ENCODE data around the gene PRKCE.

The PRKCE gene

GRCh38 chr2:46207591-46207990, 556.1 kb downstream of the PRKCE start:
- Histone ChIP-seq H2AFZ (ENCODE audit: low read depth, low read length) (no peak overlapping the region), H4K91ac (ENCODE audit: low read length) (no peak overlapping the region), H3K9ac (ENCODE audit: low read length) (no peak overlapping the region), H3K4ac (ENCODE audit: low read depth in 1 of 2, low read length in 2 of 2) (no peak overlapping the region), H3K4me3 (ENCODE audit: insufficient read depth in 1 of 2, low read depth in 1 of 2, low read length in 2 of 2) (no peak overlapping the region), H3K18ac (ENCODE audit: low read depth in 1 of 2, low read length in 2 of 2) (no peak overlapping the region), H3K27ac (ENCODE audit: low read length, poor library complexity, severe bottlenecking) (no peak overlapping the region), H3K27me3 (ENCODE audit: control insufficient read depth in 1 of 2, insufficient read depth in 1 of 2, low read length in 2 of 2) (no peaks in the 10 kb centered on the region), H2AK5ac (ENCODE audit: low read length, severe bottlenecking) (no peak overlapping the region), H2BK15ac (ENCODE audit: low read depth, poor library complexity, severe bottlenecking) (no peak overlapping the region), H4K8ac (ENCODE audit: low read length) (no peak overlapping the region), H3K4me1 (ENCODE audit: control insufficient read depth, insufficient read depth, low read depth, low read length) (no peaks in the 10 kb centered on the region), H2BK5ac (ENCODE audit: low read depth, low read length, poor library complexity, severe bottlenecking) (no peak overlapping the region), H3K23ac (ENCODE audit: low read length in 2 of 2) (no peak overlapping the region), H3K9me3 (ENCODE audit: control insufficient read depth, low read length) (peaks cover 10% of the 10 kb centered on the region), H3K4me2 (ENCODE audit: low read length, poor library complexity, severe bottlenecking) (no peak overlapping the region), H3K79me1 (replicated peaks; ENCODE audit: low read length, poor library complexity, severe bottlenecking) (no peaks in the 10 kb centered on the region), H2BK120ac (ENCODE audit: low read depth, low read length) (no peak overlapping the region), H3K36me3 (ENCODE audit: control insufficient read depth in 1 of 2, insufficient read depth in 2 of 2, low read depth in 1 of 2, low read length in 2 of 2) (no peaks in the 10 kb centered on the region), H2BK12ac (ENCODE audit: low read length in 2 of 2) (no peak overlapping the region), H3K14ac (ENCODE audit: low read length in 2 of 2) (no peak overlapping the region)
- 95% methylated on average over 4 of the region's 4 CpGs for WGBS
- no peak for DNase-seq

GRCh38 chr2:46208766-46209165, 557.3 kb downstream of the PRKCE start:
- WGBS: no CpG with 5 or more reads among the region's 1 CpG
- Histone ChIP-seq H3K23ac (ENCODE audit: low read length in 2 of 2) (no peak overlapping the region), H3K4me2 (ENCODE audit: low read length, poor library complexity, severe bottlenecking) (no peak overlapping the region), H3K14ac (ENCODE audit: low read length in 2 of 2) (no peak overlapping the region), H3K4ac (ENCODE audit: low read depth in 1 of 2, low read length in 2 of 2) (no peak overlapping the region), H3K79me1 (replicated peaks; ENCODE audit: low read length, poor library complexity, severe bottlenecking) (no peaks in the 10 kb centered on the region), H2AFZ (ENCODE audit: low read depth, low read length) (no peak overlapping the region), H3K18ac (ENCODE audit: low read depth in 1 of 2, low read length in 2 of 2) (no peak overlapping the region), H4K8ac (ENCODE audit: low read length) (no peak overlapping the region), H2BK5ac (ENCODE audit: low read depth, low read length, poor library complexity, severe bottlenecking) (no peak overlapping the region), H2BK12ac (ENCODE audit: low read length in 2 of 2) (no peak overlapping the region), H3K9me3 (ENCODE audit: control insufficient read depth, low read length) (peaks cover 10% of the 10 kb centered on the region), H2BK15ac (ENCODE audit: low read depth, poor library complexity, severe bottlenecking) (no peak overlapping the region), H3K27ac (ENCODE audit: low read length, poor library complexity, severe bottlenecking) (no peak overlapping the region), H3K4me3 (ENCODE audit: insufficient read depth in 1 of 2, low read depth in 1 of 2, low read length in 2 of 2) (no peak overlapping the region), H3K36me3 (ENCODE audit: control insufficient read depth in 1 of 2, insufficient read depth in 2 of 2, low read depth in 1 of 2, low read length in 2 of 2) (no peaks in the 10 kb centered on the region), H3K27me3 (ENCODE audit: control insufficient read depth in 1 of 2, insufficient read depth in 1 of 2, low read length in 2 of 2) (no peaks in the 10 kb centered on the region), H4K91ac (ENCODE audit: low read length) (no peak overlapping the region), H3K9ac (ENCODE audit: low read length) (no peak overlapping the region), H2AK5ac (ENCODE audit: low read length, severe bottlenecking) (no peak overlapping the region), H2BK120ac (ENCODE audit: low read depth, low read length) (no peak overlapping the region), H3K4me1 (ENCODE audit: control insufficient read depth, insufficient read depth, low read depth, low read length) (no peaks in the 10 kb centered on the region)
- DNase-seq: no peak

GRCh38 chr2:46210063-46210462, 558.6 kb downstream of the PRKCE start:
- Histone ChIP-seq H2BK120ac (ENCODE audit: low read depth, low read length) (no peak overlapping the region), H3K4me1 (ENCODE audit: control insufficient read depth, insufficient read depth, low read depth, low read length) (no peaks in the 10 kb centered on the region), H3K14ac (ENCODE audit: low read length in 2 of 2) (no peak overlapping the region), H4K8ac (ENCODE audit: low read length) (no peak overlapping the region), H3K4me2 (ENCODE audit: low read length, poor library complexity, severe bottlenecking) (no peak overlapping the region), H3K79me1 (replicated peaks; ENCODE audit: low read length, poor library complexity, severe bottlenecking) (no peaks in the 10 kb centered on the region), H3K23ac (ENCODE audit: low read length in 2 of 2) (no peak overlapping the region), H2BK12ac (ENCODE audit: low read length in 2 of 2) (no peak overlapping the region), H3K9ac (ENCODE audit: low read length) (no peak overlapping the region), H3K18ac (ENCODE audit: low read depth in 1 of 2, low read length in 2 of 2) (no peak overlapping the region), H3K9me3 (ENCODE audit: control insufficient read depth, low read length) (peaks cover 10% of the 10 kb centered on the region), H3K27me3 (ENCODE audit: control insufficient read depth in 1 of 2, insufficient read depth in 1 of 2, low read length in 2 of 2) (no peaks in the 10 kb centered on the region), H3K36me3 (ENCODE audit: control insufficient read depth in 1 of 2, insufficient read depth in 2 of 2, low read depth in 1 of 2, low read length in 2 of 2) (no peaks in the 10 kb centered on the region), H2AK5ac (ENCODE audit: low read length, severe bottlenecking) (no peak overlapping the region), H2BK15ac (ENCODE audit: low read depth, poor library complexity, severe bottlenecking) (no peak overlapping the region), H3K4me3 (ENCODE audit: insufficient read depth in 1 of 2, low read depth in 1 of 2, low read length in 2 of 2) (no peak overlapping the region), H3K27ac (ENCODE audit: low read length, poor library complexity, severe bottlenecking) (no peak overlapping the region), H4K91ac (ENCODE audit: low read length) (no peak overlapping the region), H3K4ac (ENCODE audit: low read depth in 1 of 2, low read length in 2 of 2) (no peak overlapping the region), H2AFZ (ENCODE audit: low read depth, low read length) (no peak overlapping the region), H2BK5ac (ENCODE audit: low read depth, low read length, poor library complexity, severe bottlenecking) (no peak overlapping the region)
- 91% methylated on average over 1 of the region's 1 CpG for WGBS
- DNase-seq: no peak

GRCh38 chr2:46211461-46211860, 560.0 kb downstream of the PRKCE start:
- H2BK12ac ChIP-seq (ENCODE audit: low read length in 2 of 2): no peak overlapping the region
- H3K4me1 ChIP-seq (ENCODE audit: control insufficient read depth, insufficient read depth, low read depth, low read length): no peaks in the 10 kb centered on the region
- no peak overlapping the region for H3K23ac ChIP-seq (ENCODE audit: low read length in 2 of 2)
- no peak overlapping the region for H3K27ac ChIP-seq (ENCODE audit: low read length, poor library complexity, severe bottlenecking)
- no peak overlapping the region for H4K91ac ChIP-seq (ENCODE audit: low read length)
- H2BK5ac ChIP-seq (ENCODE audit: low read depth, low read length, poor library complexity, severe bottlenecking): no peak overlapping the region
- peaks cover 12% of the 10 kb centered on the region for H3K9me3 ChIP-seq (ENCODE audit: control insufficient read depth, low read length)
- no peak overlapping the region for H2AK5ac ChIP-seq (ENCODE audit: low read length, severe bottlenecking)
- H2BK15ac ChIP-seq (ENCODE audit: low read depth, poor library complexity, severe bottlenecking): no peak overlapping the region
- H3K27me3 ChIP-seq (ENCODE audit: control insufficient read depth in 1 of 2, insufficient read depth in 1 of 2, low read length in 2 of 2): no peaks in the 10 kb centered on the region
- H2AFZ ChIP-seq (ENCODE audit: low read depth, low read length): no peak overlapping the region
- no peak overlapping the region for H3K9ac ChIP-seq (ENCODE audit: low read length)
- H3K4ac ChIP-seq (ENCODE audit: low read depth in 1 of 2, low read length in 2 of 2): no peak overlapping the region
- WGBS: 100% methylated on average over 1 of the region's 1 CpG
- H3K14ac ChIP-seq (ENCODE audit: low read length in 2 of 2): no peak overlapping the region
- H2BK120ac ChIP-seq (ENCODE audit: low read depth, low read length): no peak overlapping the region
- no peak for DNase-seq
- H3K4me3 ChIP-seq (ENCODE audit: insufficient read depth in 1 of 2, low read depth in 1 of 2, low read length in 2 of 2): no peak overlapping the region
- H4K8ac ChIP-seq (ENCODE audit: low read length): no peak overlapping the region
- no peaks in the 10 kb centered on the region for H3K36me3 ChIP-seq (ENCODE audit: control insufficient read depth in 1 of 2, insufficient read depth in 2 of 2, low read depth in 1 of 2, low read length in 2 of 2)
- H3K18ac ChIP-seq (ENCODE audit: low read depth in 1 of 2, low read length in 2 of 2): no peak overlapping the region
- no peak overlapping the region for H3K4me2 ChIP-seq (ENCODE audit: low read length, poor library complexity, severe bottlenecking)
- no peaks in the 10 kb centered on the region for H3K79me1 ChIP-seq (replicated peaks; ENCODE audit: low read length, poor library complexity, severe bottlenecking)

Data from mesenchymal stem cell (in vitro differentiated cells and primary cell).